HG02981 (cell line): ENCODE results near the gene MXI1.
"Not testable (repeated sequence)": the region's sequence is repeated elsewhere in the genome, so short reads cannot be mapped to it uniquely, and the experiment has no call there.

ENCODE experiments used
- ATAC-seq: cut with Tn5 transposase; IDR thresholded peaks from one replicate; pipeline ENCODE4 v1.9.1; 2021; ENCODE audit warnings: mild to moderate bottlenecking, moderate library complexity; ENCODE audit not compliant: unreplicated experiment

Gene MXI1

GRCh38 chr10:110237894-110238480 is 30.6 kb downstream of the MXI1 start:
- ATAC-seq: no peak

GRCh38 chr10:110239892-110240291 is 32.5 kb downstream of the MXI1 start:
- ATAC-seq: no peak

GRCh38 chr10:110241407-110241806 is 34.0 kb downstream of the MXI1 start:
- no peak for ATAC-seq

- ATAC-seq: no peak
These were observed 34.4 kb downstream of the MXI1 start for GRCh38 chr10:110241841-110242240.

GRCh38 chr10:110242511-110242910 is 35.1 kb downstream of the MXI1 start:
- ATAC-seq: no peak

- no peak for ATAC-seq
These were observed 37.1 kb downstream of the MXI1 start for GRCh38 chr10:110244550-110244949.

DNA sequence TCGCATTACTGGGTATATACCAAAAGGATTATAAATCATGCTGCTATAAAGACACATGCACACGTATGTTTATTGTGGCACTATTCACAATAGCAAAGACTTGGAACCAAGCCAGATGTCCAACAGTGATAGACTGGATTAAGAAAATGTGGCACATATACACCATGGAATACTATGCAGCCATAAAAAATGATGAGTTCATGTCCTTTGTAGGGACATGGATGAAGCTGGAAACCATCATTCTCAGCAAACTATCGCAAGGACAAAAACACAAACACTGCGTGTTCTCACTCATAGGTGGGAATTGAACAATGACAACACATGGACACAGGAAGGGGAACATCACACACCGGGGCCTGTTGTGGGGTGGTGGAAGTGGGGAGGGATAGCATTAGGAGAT is 40.4 kb downstream of the MXI1 start:
- not testable (repeated sequence) for ATAC-seq

DNA sequence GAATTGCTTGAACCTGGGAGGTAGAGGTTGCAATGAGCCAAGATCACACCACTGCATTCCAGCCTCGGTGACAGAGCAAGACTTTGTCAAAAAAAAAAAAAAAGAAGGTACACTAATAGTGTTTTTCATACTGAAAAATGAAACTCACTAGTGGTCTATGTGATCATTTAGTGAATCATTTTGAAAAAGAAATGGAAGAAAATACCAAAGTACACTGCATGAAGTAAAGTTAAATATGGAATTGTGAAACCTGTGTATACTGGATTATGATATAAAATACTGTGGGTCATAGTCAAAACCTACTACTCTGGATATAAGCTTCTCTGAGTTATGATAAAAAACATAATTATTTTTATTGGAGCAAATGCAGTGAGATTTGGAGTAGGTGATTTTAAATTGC is 42.1 kb downstream of the MXI1 start:
- peak; percentile 52 for ATAC-seq

DNA sequence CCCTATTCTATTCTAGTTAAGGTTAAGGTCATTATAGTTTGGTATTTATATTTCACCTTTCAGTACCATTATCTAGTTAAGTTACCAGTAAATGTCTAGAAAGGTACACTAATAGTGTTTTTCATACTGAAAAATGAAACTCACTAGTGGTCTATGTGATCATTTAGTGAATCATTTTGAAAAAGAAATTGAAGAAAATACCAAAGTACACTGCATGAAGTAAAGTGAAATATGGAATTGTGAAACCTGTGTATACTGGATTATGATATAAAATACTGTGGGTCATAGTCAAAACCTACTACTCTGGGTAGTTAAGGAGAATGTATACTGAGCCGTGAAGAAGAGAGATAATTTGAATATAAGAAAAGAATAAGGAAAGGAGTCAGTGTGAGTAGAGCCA is 44.0 kb downstream of the MXI1 start:
- peak; percentile 88 for ATAC-seq

DNA sequence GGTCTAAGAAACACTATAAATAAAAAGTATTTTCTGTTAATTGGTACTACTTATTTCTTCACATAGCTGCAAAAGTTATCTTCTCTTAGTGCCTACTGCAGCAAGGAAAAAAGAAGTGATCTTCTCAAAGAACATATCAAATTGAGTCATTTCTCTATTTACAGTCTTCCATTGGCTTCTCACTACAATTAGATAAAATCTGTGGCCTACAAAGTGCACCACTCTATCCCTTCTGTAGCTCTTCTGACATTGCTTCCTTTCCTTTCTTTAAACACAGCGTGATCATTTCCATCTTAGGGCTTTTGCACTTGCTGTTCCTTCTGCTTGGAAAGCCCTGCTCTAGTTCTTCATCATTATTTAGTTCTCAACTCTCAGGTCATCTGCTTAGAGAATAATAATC is 44.7 kb downstream of the MXI1 start:
- ATAC-seq: no peak

- ATAC-seq: no peak
These were observed 47.1 kb downstream of the MXI1 start for GRCh38 chr10:110254467-110254866.

DNA sequence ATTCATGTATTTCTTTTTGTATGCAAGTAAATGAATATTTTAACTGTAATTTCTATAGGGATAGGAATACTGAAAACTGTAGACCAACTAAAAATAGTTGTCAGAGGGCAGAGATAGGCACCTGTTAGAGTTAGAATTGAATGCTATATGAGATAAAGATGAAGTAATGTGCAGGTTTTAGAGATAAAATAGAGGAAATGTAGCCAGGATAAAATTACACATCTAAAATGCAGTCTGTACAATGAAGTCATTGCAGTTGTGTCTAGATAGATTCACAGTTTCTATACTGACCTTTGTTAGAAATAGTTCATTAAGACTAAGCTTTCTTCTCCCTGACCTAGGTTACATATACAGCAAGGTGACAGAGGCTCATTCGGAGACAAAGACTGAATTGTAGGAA is 51.1 kb downstream of the MXI1 start:
- no peak for ATAC-seq

DNA sequence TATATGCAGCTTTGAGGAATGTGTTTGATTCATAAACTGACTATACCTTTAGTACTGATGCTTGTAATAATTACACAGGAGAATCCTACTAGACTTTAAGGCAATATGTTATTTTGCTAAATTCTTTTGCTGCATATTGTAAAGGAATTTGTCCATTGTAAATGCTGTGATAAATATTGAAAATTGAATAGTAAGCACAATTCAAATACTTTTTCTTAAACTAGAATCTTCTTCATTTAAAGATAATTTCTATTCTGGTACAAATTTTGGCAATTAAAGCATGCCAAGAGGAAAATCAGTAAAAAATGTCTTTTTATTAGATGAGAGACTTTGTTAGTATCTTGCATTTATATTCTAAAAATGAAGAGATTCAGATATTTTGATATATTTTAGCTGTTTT is 51.9 kb downstream of the MXI1 start:
- no peak for ATAC-seq

DNA sequence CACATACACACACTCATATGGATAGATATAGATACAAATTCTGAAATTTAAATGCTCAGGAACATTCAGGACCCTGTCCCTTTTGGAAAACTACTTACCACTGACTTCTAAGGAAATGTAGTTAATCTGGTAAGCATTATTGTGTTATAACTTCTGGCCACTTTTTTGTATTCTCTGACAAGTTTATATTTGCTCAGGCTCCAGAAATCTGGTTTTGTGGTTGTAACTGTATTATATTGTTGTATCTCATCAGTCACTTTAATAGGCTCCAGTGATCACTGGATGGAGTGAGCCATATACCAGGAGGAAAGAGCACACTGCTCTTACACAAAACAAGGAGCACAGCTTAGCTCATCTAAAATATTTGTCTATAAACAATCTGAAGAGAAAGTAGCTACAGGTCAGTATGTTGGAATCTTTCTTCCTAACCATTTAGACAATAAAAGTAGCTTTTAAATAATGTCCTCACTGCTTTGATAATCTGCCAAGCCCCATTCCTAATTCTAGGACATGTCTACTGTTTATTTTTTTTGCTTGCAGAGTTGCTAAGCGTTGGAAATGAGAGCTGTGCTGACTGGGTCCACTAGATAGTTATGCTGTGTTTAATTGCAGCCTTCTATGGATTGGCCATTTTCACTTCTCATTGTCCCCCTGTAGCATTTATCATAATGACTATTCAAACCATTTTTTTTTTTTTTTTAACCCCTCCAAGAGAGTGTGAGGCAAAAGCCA is 53.5 kb downstream of the MXI1 start:
- no peak for ATAC-seq

DNA sequence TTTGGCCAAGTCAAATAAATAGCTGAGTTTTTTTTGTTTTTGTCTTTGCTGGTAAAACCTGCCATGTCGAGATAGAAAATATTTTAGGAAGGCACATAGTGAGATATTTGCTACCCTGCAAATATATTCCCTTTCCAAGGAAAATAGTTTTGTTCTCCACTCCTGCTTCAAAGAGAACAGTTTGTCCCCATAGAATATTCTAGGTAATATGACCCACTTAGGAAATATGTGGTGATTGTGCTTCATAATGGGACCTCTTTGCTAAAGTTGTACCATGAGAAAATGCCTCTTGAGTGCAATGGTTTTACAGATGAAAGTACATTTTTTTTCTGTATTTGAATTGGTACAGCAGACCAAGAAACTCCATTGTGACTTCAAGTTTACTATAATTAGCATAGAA is 55.8 kb downstream of the MXI1 start:
- ATAC-seq: no peak

- ATAC-seq: no peak
These were observed 58.3 kb downstream of the MXI1 start for GRCh38 chr10:110265573-110266193.

- ATAC-seq: no peak
These were observed 59.9 kb downstream of the MXI1 start for GRCh38 chr10:110267276-110267675.

DNA sequence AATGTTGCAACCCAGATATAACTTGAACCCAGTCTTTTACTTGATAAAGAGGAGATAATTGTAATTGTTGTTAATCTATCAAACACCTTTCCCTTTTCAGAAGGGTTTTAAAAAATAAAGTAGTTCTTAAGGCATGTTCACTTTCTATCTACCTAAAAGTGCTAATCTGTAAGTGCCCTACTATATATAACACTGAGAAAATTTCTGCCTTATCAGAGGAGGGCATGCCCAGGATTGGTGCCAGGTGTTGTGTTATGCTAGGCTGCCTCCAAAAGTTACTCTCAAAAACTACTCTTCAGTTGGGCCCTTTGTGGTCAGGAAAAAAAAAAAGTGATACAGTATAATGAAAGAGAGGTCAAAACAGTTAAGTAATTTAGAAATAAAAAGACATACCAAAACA is 61.0 kb downstream of the MXI1 start:
- no peak for ATAC-seq

GRCh38 chr10:110268971-110269370 is 61.6 kb downstream of the MXI1 start:
- ATAC-seq: no peak

- peak; percentile 58 for ATAC-seq
These were observed 62.2 kb downstream of the MXI1 start for GRCh38 chr10:110269374-110270318.

DNA sequence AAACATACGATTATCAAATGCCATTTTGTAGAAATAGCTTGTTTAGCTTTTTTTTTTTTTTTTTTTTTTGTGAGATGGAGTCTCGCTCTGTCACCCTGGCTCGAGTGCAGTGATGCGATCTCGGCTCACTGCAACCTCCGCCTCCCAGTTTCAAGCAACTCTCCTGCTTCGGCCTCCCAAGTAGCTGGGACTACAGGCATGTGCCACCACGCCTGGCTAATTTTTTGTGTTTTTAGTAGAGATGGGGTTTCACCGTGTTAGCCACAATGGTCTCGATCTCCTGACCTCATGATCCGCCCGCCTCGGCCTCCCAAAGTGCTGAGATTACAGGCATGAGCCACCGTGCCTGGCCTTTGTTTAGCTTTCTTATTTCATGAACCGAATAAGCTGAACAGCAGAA is 65.6 kb downstream of the MXI1 start:
- not testable (repeated sequence) for ATAC-seq
